Hindlimb muscle (tissue), 1 donor: Measurements from ENCODE around the gene RAB11FIP4. TPM values are rescaled to one million over a fixed set of nuclear protein-coding genes. Genes with fewer than 3 reads are reported as not detected.

Experiments
- DNase-seq: peaks from one replicate; pipeline ENCODE4 v3.0.0-alpha.2; 2013
- polyA plus RNA-seq: library from polyadenylated mRNA; unstranded; fragments of 120-200 nt; gene quantifications from one replicate; pipeline ENCODE4 v1.2.1, GENCODE V29; 2013; ENCODE audit not compliant: insufficient read length

Gene RAB11FIP4
- polyA plus RNA-seq, 1 donor, result 0.93 TPM

GRCh38 chr17:31461227-31461810 lies 69.8 kb downstream of the RAB11FIP4 start:
- DNase-seq, result no peak

GRCh38 chr17:31462261-31462660 lies 70.8 kb downstream of the RAB11FIP4 start:
- peak; percentile 12 for DNase-seq

- no peak for DNase-seq
Observed at GRCh38 chr17:31466096-31466760, 74.8 kb downstream of the RAB11FIP4 start.

- no peak for DNase-seq
Observed at GRCh38 chr17:31467502-31468256, 76.2 kb downstream of the RAB11FIP4 start.

GRCh38 chr17:31469959-31470358 lies 78.5 kb downstream of the RAB11FIP4 start:
- no peak for DNase-seq

GRCh38 chr17:31470592-31470991 lies 79.1 kb downstream of the RAB11FIP4 start:
- no peak for DNase-seq

DNA sequence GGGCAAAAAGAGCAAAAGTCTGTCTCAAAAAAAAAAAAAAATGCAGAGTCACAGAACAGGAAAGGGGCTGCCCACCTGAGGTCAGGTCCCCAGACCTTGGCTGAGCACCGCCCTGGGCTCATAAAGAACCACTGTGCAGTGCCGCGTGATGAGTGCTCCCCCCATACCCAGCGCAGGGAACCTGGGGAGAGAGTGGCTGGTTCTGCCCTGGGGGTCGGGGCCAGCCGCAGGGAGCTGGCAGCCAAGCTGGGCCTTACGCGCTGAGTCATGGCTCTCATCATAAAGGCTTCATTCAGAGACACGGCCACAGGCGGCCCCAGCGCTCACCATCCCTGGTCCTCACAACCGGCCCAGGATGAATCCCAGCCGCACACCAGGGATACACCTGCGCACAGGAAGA lies 80.7 kb downstream of the RAB11FIP4 start:
- no peak for DNase-seq

DNA sequence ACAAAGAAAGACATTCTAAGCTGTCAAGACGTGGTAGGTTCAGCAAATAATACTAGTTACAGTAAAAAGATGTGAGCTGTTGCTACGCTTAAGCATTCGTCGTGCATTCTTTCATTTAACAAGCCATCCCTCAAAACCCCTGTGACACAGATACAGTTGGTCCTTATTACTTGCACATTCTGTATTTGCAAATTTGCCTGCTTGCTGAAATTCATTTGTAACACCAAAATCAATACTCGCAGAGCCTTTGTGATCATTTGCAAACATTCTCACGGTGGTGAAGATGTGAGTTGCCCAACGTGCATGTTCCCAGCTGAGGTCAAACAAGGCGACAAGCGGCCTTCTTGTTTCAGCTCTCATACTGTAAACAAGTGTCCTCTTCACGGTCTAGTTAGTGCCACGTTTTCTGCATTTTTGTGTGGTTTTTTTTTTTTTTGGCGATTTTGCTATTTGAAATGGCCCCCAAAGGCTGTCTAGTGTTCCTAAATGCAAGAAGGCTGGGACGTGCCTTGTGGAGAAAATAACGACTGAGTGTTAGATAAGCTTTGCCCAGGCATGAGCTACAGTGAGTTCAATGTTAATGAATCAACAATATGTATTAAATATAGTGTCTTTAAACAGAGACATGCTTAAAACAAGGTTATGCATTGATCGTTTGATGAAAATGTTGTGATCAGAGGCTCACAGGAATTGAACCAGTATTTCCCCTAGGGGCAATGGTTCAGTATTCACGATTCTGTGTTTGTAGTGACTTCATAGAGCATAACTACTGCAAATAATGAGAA lies 84.1 kb downstream of the RAB11FIP4 start:
- no peak for DNase-seq

DNA sequence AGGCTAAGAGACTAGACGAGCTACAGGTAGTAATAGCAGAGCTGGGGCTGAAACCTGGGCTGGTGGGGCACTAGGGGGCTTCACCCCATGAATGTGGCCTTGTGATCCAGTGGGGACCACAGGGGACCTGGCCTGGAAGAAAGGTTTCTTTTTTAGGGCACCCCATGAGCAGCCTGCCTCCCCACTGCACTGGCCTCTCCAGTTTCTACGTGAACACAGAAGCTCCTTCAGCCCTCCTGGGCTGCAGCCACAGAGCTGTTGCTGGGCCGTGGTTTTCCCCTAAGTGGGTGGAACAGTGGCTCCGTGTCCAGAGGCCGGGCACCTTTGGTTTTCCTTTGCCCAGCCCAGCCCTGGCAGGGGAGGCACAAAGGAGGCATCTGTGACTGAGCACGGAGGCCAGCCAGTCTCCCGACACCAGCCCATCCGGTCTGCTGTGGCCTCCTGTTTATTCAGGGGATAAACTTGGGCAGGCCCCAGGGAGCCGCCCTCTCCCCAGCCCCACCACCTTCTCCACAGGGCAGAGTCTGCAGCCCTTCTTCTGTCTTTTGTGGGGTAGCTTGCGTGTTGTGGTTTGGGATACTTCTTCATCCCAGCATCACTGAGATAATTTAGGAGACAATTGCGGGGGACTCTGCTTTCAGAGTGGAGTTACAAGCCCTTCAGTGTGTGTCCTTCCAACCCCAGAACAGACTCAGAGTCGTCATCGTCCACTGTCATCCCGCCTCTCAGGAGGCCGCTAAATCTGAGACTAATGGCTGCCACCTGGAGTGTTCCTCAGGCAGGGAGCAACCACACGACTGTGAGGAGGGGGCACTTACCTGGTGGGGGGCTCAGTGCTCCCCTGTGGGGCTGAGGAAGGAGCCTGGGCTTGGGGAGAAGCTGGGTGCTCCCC lies 85.3 kb downstream of the RAB11FIP4 start:
- no peak for DNase-seq

DNA sequence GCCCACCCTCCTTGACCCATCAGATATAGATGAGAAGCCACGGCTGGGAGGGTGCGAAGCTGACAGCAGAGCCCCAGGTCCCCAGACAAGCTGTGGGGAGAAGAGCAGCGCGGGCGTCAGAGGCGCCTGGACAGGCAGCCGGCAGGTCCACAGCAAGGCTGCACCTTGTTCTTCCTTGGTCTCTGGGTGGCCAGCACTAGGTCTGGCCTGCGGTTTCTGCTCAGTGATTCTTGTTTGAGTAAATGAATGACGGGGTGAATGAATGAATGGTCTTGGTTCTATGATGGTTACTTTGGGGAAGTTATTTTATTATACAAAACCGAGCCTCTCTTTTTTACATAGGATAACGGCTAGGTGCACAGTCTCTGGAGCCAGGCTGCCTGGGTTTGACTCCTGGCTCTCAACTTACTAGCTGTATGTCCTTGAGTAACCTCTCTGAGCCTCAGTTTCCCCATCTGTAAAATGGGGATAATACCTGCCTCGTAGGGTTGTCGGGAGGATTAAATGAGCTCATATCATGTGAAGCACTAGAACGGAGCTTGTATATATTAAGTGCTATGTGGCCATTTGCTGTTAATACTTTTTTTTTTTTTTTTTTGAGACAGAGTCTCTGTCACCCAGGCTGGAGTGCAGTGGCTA lies 86.1 kb downstream of the RAB11FIP4 start:
- no peak for DNase-seq

DNA sequence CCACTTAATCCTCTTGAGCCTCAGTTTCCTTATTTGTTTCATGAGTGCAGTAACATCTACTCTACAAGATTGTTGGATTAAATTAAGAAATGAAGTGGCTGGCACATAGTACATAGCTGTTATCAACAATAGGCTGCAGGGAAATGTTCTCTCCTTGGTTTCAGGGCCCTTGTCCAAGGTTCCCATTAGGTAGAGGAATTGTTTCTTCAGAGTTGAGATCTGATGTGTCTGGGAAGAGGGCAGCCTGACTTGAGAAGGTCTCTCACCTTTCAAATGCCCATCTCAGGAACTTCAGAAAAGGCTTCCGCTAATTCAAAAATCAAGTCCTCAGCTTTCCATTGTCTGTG lies 87.6 kb downstream of the RAB11FIP4 start:
- no peak for DNase-seq

- no peak for DNase-seq
Observed at GRCh38 chr17:31479524-31479923, 88.0 kb downstream of the RAB11FIP4 start.

- DNase-seq, result no peak
Observed at GRCh38 chr17:31480067-31480466, 88.6 kb downstream of the RAB11FIP4 start.

GRCh38 chr17:31480904-31481782 lies 89.7 kb downstream of the RAB11FIP4 start:
- no peak for DNase-seq

- no peak for DNase-seq
Observed at GRCh38 chr17:31481783-31482081, 90.3 kb downstream of the RAB11FIP4 start.

GRCh38 chr17:31484821-31485220 lies 93.3 kb downstream of the RAB11FIP4 start:
- DNase-seq, result no peak

DNA sequence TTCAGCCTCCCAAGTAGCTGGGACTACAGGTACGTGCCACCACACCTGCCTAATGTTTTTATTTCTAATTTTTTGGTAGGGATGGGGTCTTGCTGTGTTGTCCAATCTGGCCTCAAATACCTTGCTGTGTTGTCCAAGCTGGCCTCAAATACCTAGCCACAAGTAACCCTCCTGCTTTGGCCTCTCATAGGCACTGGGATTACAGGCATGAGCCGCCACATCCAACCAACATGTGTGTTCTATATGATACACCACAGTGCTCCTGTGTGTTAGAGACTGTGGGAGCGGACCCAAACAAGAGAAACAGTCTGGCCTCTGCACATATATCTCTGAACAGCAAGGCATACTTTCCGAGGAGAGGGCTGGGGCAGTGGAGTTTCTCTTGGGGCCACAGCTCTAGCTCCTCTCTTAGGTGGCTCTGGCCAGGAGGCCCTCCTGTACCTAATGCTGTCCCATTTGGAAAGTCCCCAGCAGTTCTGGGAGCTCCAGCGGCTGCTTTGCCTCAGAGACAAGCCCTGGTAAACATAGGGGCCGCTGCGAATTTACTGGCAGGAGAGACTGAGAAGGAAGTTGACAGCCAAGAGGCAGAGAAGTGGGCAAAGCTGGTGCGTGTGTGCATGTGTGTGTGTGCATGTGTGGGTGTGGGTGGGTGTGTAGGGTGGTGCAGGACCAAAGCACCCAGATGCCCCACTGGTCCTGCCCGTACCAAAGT lies 95.0 kb downstream of the RAB11FIP4 start:
- DNase-seq, result no peak

GRCh38 chr17:31487063-31487647 lies 95.7 kb downstream of the RAB11FIP4 start:
- DNase-seq, result no peak

DNA sequence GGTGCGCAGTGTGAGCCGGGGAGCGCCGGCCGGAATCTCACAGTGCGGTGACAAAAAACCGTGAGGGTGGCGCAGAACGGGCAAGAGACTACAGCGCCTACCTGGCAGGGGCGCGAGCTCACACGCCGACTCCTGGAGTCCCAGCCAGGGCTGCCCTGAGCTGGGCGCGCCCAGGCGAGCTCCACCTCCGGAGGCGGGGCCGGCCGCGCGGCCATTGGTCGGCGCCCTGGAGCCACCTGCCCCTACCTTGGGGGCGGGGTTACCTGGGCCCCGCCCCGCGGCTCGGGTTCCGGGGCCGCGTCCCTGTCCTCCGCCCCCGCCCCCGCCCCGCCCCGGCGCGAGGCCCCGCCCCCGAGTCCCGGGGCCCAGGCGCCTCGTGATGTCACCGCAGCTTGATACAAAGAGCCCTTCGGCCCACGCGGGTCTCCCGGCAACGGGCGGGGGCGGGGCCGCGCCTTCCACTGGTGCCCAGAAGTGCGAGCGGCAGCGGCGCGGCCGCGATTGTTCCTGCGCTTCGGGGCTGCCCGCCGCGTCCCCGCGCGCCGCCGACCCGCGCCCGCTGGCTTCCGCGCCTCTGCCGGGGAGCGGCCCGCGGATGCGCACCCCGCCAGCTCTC lies 96.3 kb downstream of the RAB11FIP4 start:
- peak; percentile 42 for DNase-seq
